ENCODE results near the gene OR2G2. TPM values are rescaled to one million over a fixed set of nuclear protein-coding genes. Genes with fewer than 3 reads are reported as not detected.

OR2G2 gene
- total RNA-seq, 1 donor from 2014 or later = not detected

DNA sequence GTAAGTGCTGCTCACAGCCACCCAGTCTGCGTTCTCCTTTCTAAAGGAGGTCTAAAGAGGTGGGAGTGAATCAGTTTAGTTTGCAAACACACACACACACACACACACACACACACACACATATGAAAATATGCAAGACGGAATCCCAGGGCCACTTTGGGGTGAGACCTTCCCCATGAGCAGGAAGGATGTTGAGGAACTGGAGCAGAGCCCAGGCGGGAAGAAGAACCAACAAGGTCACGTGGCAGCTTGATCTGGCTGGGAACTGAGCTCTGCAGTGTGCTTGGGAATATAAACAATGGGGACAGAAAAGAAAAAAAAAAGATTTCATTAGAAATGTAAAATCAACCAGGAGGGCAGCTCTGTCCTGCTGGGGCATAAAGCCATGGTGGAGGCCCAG, 49.9 kb downstream of the OR2G2 start:
- Mint-ChIP-seq H3K36me3 (ENCODE audit: low read depth) (no peaks in the 10 kb centered on the region), H3K27ac (ENCODE audit: unreplicated experiment) (no peak overlapping the region), H3K27me3 (ENCODE audit: low read depth) (no peaks in the 10 kb centered on the region), H3K4me3 (ENCODE audit: unreplicated experiment) (no peak overlapping the region), H3K9me3 (ENCODE audit: low read depth) (peaks cover 31% of the 10 kb centered on the region), H3K4me1 (ENCODE audit: low read depth) (peaks cover 5% of the 10 kb centered on the region)
- TF ChIP-seq, protein P1, sequence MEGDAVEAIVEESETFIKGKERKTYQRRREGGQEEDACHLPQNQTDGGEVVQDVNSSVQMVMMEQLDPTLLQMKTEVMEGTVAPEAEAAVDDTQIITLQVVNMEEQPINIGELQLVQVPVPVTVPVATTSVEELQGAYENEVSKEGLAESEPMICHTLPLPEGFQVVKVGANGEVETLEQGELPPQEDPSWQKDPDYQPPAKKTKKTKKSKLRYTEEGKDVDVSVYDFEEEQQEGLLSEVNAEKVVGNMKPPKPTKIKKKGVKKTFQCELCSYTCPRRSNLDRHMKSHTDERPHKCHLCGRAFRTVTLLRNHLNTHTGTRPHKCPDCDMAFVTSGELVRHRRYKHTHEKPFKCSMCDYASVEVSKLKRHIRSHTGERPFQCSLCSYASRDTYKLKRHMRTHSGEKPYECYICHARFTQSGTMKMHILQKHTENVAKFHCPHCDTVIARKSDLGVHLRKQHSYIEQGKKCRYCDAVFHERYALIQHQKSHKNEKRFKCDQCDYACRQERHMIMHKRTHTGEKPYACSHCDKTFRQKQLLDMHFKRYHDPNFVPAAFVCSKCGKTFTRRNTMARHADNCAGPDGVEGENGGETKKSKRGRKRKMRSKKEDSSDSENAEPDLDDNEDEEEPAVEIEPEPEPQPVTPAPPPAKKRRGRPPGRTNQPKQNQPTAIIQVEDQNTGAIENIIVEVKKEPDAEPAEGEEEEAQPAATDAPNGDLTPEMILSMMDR (IDR thresholded peaks at IDR 0.05) = no peak
- DNase-seq (ENCODE audit: low spot score) = no peak

DNA sequence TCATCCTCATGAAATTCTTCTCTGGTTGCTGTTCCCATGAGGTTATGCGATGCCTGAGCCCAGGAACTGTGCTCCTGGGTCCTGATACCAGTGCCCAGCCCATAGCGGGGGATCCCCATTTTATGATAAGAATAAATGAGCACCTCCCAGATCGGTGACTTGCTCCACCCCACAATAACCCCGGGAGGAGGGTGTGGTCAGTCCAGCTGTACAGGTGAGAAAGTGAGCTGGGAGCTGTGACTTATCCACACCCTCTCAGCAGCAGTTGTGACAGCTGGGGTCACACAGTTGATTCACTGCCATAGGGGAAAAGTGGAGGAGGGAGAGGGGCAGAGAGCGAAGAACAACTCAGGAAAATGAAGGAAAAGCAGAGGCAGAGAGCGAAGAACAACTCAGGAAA, 50.6 kb downstream of the OR2G2 start:
- peaks cover 26% of the 10 kb centered on the region for H3K9me3 Mint-ChIP-seq (ENCODE audit: low read depth)
- H3K36me3 Mint-ChIP-seq (ENCODE audit: low read depth) = no peaks in the 10 kb centered on the region
- TF ChIP-seq, protein P1 (IDR thresholded peaks at IDR 0.05) = no peak
- no peak overlapping the region for H3K27ac Mint-ChIP-seq (ENCODE audit: unreplicated experiment)
- H3K4me1 Mint-ChIP-seq (ENCODE audit: low read depth) = peaks cover 5% of the 10 kb centered on the region
- H3K4me3 Mint-ChIP-seq (ENCODE audit: unreplicated experiment) = peak overlapping the region; percentile 62
- no peaks in the 10 kb centered on the region for H3K27me3 Mint-ChIP-seq (ENCODE audit: low read depth)
- no peak for DNase-seq (ENCODE audit: low spot score)

Other genes starting within 250 kb of the OR2G2 start
- 0.10 to 1.3 TPM (median 0.15 TPM) in 3 replicates for gene NLRP3, start 172.2 kb upstream of the OR2G2 start, total RNA-seq
- not detected in 3 replicates for gene OR2B11, start 130.3 kb upstream of the OR2G2 start, total RNA-seq
- not detected in 3 replicates for gene OR2C3, start 51.9 kb upstream of the OR2G2 start, total RNA-seq
- not detected in 3 replicates for gene GCSAML, start 39.2 kb upstream of the OR2G2 start, total RNA-seq
- not detected in 3 replicates for gene OR2G3, start 17.2 kb downstream of the OR2G2 start, total RNA-seq
- gene OR13G1, start 91.4 kb downstream of the OR2G2 start, total RNA-seq = not detected in 3 replicates
- not detected in 3 replicates for gene OR6F1, start 128.3 kb downstream of the OR2G2 start, total RNA-seq
- not detected in 3 replicates for gene OR14K1, start 150.3 kb downstream of the OR2G2 start, total RNA-seq
- not detected in 3 replicates for gene OR14A2, start 159.8 kb downstream of the OR2G2 start, total RNA-seq
- not detected in 3 replicates for gene OR1C1, start 172.2 kb downstream of the OR2G2 start, total RNA-seq
- gene OR14A16, start 235.8 kb downstream of the OR2G2 start, total RNA-seq = not detected in 3 replicates